IPS DF 4.7 (cell line): ENCODE results near the gene RPS6KA6.

ENCODE experiments used
- DNase-seq: peaks from one replicate; pipeline ENCODE4 v3.0.0-alpha.2; 2013; ENCODE audit warnings: low spot score; ENCODE audit errors: extremely low read depth

The RPS6KA6 gene

DNA sequence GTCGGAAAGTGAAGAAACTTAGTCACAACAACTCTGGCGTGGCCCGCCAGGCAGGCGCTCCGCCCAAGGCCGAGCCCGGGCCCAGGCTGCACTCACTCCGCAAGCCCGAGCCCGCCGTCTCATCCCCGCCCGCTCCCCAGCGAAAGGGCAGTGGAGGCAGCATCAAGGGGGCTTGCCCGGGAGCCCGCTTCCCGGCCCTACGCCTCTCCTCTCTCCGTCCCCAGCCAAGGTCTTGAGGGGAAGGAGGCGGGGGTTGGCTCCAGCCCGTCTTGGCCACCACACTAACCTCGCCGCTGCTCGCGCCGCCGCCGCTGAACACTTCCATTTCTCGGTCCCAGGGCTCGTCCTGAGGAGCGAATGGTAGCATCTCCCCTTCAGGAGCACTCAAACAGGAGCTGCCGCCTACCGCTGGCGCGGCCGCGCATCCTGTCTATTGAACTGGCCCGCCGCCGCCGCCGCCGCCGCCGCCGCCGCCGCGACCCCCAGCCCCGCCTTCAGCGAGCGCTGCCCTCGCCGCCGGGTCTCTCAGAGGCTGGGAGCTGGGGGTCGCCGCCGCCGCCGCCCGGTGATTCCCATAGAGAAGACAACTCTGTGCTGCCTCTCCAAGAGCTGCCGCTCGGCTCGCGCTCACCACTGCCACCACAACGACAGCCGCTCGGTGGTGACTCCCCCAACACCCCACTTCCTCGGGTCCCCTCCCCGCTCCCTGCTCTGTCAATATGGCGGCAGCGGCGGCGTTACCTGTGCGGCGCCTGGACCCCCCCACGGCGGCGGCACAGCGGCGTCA lies at the start of gene RPS6KA6:
Gene RPS6KA6 (minus strand): TSS at position 667 of the 787 bp plus-strand sequence. CDS start 300 bp downstream, at position 367.
- DNase-seq, result no peak

DNA sequence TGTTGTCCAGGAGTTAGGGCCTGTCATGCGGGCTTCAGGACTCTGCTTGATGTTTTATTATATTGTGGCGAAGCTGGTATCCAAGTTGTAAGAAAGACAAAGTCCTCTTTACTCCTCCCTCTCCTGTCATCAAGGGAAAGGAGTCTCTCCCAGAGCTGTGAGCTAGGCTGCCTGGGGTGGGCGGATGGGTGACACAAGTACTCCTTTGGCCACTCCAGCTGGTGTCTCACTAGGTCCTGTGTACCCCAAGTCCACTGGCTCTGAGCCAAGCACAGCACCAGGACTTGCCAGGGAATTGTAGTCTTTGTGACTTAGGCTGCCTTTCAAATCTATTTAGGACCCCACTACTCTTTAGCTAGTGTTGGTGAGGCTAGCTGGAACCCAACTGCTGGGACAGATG lies 36.7 kb upstream of the RPS6KA6 start:
- DNase-seq, result no peak

DNA sequence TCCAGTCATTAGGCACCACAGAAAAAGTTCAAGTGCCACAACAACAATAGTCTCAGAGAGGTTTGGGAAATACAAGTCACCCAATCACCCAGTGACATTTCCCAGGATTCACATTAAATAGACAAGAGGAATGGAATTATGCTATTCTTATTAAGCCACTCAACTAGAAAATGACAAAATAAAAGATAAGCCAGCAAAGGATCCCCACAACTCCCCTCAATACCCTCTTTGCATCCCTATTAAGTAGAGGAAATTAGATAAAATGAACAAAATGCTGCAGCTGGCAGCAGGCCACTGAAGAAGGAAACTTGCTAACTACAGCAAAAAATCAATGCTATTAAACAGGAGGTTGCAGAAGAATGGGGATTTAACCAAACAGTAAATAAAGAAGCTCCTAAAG lies 35.3 kb upstream of the RPS6KA6 start:
- DNase-seq, result no peak

DNA sequence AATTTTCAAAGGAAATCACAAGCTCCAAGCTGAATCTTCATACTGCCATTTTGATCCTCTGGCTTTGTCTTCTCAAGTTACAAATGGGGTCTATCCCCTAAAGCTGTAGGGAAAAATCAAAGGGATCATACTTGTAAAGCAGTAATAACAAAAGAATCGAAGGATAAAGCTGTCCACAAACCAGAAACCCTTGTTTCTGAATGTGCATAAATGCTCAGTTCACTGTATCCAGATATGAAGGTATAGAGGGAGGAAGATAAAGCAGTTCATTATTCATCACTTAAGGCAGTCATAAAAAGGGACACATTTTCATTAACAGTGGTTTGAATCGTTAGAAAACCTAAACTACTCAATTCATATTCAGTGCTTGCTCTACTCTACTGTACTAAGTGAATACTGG lies 33.2 kb upstream of the RPS6KA6 start:
- no peak for DNase-seq

DNA sequence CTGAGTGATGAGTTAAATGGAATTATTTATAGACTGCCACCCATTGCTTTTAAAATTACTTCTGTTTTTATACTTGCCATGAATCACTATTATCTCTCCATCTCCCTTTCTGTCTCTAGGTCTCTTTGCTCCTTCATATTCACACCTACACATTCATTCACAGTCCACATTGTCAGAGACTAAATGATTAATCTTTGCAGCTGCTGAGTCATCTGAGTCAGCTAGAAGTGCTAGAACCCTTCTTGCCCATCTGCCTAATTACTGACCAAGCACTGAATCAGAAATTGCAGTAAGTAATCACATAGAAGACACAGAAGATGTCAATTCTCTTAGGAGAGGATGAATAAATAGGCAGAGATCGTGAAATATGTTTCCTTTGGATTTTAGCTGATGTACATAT lies 31.6 kb upstream of the RPS6KA6 start:
- no peak for DNase-seq

DNA sequence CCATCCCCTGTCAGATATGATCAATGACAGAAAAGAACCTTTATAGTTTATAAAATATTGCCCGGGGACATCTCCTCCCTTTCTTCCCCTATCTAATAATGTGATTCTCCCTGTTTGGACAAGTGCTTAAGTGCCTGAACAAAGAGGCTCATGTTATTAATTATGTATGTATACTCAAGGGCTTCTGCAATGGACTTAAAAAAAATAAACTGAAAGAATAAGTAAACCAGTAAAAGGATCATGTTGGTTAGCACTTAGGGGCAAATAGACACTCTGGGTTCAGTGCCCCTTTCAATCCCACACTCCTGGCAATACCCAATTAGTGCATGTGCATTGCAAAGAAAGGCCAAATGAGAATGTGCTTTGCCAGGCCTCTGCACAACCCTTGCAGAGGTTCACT lies 30.7 kb upstream of the RPS6KA6 start:
- DNase-seq, result no peak

DNA sequence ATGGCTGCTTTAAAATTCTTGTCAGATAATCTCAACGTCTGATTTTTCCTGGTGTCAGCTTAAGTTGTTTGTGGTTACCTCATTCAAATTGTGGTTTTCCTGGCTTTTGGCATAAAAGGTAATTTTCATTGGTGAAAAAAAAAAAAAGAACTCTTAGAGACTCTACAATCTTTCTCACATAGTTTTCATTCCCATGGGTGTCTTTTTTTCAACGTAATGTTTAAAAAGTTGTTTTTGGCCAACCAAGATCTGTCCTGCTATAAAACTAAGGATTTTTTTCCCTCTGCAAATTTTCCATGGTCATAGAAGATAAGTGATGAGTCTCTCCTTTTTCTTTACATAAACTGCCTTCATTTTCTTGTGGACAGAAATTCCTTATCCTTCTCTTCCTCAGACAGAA lies 28.9 kb upstream of the RPS6KA6 start:
- no peak for DNase-seq

DNA sequence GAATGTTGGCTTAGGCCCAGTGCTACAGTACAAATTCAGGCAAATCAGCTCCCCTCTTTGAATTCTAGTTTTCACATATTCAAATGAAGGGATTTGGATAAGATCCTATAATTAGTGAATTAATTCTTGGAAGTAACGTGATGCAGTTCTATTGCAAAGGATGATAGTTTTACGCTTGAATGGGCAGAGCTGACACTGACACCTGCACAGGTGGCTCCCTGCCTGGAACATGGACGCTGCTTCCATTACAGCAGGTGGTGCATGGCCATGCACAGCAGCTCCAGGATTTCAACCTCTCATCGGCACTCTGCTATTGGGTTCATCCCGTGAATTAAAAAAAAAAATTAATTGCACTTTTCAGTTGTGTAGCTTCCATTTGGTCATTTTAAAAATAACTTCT lies 28.4 kb upstream of the RPS6KA6 start:
- DNase-seq, result no peak

DNA sequence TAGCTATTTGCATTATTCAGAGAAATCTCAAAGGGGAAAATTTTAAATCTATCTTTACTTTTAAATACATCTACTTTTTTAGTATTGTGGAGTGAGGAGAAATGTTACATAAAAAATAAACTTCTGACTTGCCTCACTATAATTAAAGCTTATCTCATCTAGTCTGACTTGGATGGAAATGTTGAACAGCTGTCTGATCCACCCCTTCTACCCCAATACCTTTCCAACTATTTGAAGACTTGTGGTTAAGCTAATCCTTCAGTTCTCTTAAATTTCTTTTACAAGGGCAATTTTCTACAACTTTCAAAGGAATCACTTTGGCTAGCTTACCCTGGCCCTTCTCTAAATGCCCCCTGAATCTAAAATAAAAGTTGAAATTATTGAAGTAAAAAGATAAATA lies 17.3 kb upstream of the RPS6KA6 start:
- no peak for DNase-seq

DNA sequence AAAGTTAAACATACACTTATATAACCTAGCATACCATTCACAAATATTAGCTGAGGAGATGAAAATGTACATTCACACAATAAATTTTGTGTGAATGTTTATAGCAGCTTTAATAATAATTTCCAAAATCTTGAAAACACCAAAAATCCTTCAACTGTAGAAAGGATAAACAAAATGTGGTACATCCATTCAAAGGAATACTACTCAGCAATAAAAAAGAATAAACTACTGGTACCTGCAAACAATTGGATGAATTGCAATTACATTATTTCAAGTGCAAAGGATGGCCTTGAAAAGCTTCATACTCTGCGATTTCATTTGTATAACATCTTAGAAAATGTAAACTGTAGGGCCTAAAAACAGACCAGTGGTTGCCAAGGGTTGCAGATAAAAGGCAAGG lies 11.7 kb upstream of the RPS6KA6 start:
- no peak for DNase-seq

DNA sequence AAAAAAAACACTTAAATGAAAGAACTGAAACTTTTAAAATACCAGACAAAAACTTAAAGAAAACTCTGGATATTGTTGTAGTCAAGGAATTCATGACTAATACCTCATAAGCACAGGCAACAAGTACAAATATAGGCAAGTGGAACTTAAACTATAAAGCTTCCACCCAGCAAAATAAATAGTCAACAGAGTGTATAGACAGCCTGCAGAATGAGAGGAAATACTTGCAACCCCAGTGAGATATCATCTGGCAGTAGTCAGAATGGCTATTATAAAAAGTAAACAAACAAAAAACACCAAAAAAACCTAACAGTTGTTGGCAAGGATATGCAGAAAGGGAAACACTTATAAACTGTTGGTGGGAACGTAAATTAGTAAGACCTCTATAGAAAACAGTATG lies 9.6 kb upstream of the RPS6KA6 start:
- DNase-seq, result no peak

DNA sequence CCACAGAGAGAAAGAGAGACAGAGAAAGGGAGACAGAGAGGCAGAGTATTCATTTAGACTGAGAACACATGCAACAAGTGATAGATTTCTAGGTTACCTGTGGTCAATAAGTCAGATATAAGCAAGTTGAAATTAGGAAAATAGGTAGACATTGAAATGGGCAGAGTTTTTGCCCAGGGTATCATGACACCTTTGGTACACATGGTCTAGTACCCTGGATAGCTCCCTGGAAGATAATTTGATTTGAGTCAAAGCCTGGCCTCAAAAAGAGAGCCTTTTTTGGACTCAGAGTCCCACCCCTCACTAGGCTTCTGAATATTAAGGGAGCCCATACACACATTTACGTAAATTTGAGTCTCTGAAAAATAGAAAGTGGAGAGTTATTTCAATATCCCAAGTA lies 4.0 kb upstream of the RPS6KA6 start:
- no peak for DNase-seq

DNA sequence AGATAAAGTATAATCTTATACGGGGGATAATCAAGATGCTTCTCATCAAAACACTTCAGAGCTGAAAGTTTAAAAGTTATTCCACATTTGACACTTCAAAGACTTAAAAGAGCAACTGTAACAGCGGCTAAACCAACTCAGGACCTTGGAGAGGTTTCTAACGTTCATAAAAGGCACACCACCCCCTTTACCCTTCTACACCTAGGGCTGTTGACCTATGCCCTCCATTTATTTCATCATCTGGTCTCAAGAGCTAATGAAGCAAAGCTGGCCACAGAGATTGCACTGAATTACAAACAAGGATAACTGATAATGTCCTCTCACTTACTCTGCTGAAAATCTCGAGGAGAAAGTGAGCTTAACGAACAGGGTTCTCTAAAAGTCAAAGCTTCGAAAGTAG lies 1.1 kb upstream of the RPS6KA6 start:
- DNase-seq, result no peak

DNA sequence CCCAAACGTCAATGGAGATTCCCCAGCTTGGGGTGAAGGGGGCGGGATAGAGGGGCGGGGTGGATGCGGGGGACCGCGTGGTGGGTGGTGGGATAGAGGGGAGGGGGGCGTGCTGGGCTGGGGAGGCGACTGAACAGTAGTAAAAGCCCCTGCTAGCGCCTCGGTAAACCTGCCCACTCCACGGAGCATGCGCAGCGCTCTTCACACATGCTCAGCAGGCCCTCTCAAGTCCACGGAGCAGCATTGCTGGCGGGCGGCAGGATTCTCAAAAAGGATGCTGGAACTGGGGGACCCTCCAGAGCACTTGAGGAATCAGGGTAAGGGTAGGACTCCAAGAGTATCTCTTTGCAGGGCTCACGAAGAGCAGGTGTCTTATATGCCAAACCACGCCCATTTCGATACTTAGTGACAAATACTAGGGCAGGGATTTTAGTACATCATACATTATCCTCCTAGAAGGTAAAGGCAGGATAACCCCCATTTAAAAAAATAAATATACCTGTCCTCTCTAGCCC lies 378 bp upstream of the RPS6KA6 start:
- DNase-seq, result no peak

DNA sequence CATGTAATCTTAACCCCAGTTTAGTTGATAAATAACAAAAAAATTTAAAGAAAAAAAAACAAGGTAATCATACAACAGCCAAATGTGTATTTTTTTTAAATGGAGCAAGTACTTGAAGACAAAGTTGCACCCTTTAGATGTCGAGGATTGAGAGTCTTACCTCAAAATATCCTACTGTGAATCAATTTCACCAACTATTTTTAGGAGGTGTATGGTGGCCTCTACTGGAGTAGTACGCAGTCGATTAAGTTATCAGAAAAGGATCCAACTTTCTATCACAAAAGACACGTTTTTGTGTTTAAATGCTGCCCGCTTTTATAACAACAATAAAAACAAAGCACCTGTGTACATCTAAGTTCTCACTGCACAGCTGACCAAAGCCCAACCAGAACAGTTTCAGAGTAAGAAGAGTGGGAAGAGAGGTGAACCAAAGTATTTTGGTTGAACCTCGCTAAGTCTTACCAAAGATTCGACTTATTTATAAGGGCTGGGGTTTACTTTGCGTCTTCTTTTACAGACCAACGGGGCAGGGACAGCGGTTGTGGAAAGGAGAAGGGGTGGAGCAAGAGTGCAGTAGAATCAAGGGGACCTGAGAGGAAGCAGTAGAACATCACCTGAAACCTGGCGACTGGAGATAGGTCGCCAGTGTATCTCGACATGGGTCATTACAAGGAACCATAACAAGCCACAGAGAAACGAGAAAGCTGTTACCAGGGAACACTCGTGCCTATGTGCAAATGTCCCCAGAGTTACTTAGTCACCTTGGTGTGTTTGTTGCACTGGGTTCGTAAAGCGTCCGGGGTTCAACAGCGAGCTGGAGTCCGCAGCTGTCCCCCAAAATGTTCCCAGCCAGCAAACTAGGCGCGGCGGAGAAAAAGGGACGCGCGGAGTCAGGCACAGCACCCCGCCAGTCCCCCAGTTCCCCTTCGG lies 1.1 kb downstream of the RPS6KA6 start:
- no peak for DNase-seq

DNA sequence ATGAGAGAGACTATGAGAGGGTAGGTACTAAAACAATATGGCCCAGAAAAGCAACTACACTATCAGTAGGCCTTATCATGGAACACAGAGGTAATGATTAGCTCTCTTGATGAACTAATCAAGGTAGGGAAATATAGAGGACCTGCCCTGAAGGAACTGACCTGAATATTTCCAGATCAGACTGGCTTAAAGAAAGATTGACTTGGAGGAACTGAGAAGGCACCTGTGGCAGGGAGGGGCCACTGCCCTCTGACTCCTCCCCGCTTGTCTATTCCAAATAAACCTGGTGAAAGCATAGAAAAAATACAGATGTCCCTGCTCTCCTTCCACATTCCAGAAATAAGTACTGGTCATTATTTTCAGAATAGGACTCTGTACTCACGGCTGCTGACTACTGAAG lies 5.5 kb downstream of the RPS6KA6 start:
- no peak for DNase-seq

DNA sequence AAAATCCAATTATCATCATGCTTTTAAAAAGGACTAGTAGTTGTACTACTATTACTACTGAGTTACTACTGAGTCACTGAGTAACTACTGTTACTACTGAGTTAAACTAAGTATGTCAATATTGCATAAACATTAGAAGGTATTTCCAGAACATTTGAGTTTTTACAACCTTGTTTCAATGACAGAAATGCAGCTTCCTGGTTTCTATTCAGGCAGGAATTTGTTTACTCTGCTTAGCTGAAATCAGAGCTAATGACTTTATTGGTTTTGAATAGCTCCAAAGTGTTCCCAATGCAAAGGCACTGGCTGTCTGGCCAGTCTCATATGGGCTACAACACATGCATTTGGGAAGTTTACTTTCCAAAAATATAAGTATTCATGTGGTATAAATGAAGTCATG lies 12.0 kb downstream of the RPS6KA6 start:
- no peak for DNase-seq

DNA sequence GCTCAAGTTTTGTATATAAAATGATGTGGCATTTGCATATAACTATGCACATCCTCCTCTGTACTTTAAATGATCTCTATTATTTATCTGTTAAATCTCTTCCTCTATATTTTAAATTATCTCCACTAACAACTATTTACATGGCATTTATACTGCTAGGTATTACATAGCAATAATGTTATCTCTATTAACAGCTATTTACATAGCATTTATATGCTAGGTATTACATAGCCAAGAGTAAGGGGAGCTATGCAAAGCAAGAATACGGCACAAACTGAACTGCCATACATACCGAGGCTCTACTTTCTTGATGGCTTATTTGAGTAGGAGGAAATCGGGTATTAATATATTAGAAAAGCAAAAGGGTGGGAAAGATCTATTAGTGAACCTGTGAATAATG lies 12.7 kb downstream of the RPS6KA6 start:
- no peak for DNase-seq

DNA sequence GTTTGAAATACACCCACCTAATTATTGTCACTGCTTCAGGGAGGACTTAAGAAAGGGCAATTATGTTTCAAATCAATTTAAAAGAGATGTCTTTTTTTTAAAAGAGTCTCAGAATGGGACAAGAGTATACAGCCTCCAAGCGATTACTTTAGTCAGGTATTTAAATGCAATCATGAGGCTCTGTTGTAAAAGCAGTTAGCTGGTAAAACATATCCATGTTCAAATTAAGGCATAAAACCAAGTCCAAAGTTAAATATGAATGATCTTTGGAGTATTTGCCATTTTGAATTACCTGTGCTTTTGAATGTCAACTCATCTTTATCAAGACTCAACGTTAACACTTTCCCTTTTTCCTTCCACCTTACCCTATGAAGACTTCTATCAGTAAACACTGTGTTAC lies 13.7 kb downstream of the RPS6KA6 start:
- no peak for DNase-seq

DNA sequence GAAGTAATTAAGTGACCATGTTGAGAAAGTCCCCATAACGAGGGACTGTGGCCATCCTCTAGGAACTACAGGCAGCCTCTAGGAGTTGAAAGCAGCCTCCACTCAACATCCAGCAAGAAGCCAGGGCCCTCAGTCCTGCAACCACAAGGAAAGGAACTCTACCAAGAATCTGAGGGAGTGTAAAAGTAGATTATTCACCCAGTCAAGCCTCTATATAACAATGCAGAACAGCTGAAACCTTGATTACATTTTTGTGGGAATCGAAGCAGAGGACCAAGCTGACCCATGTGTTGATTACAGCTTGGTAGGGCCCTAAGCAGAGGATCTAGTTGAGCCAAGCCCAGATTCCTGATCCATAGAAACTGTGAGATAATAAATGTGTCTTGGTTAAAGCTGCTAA lies 17.1 kb downstream of the RPS6KA6 start:
- DNase-seq, result no peak

DNA sequence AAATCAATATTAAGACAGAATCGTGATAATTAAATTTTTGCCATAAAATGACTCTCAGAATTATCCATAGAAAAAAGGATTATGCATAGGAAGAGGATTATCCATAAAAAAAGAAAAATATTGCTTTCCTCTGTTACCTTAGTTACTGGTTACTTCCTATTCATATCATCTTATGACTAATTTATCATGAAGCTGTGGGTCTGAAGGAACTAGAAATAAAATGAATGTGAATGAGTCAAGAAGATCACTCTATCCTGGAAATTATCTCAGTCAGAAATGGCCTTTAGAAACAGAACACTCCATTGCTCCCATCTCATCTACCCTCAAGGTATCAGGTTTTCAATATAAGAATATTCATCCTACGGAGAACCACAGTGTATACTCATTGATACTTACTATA lies 19.4 kb downstream of the RPS6KA6 start:
- no peak for DNase-seq

DNA sequence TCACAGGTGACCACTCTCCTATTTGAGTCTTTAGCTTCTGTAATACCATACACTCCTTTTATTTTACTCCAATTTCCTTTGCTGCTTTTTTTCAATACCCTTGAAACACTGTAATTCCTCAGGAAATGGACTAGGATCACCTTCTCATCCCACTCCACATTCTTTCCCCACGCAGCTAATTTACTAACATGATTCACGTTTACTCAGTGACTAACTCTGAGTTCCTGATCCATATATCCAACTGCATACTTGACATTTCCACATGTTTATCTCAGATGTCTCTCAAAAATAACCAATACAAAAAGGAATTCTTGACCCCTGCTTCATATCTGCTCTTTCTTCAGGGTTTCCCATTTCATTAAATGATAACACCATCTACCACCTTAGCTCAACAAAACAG lies 19.9 kb downstream of the RPS6KA6 start:
- DNase-seq, result no peak
